A549 (cell line): Measurements from ENCODE around the gene TTC12. TPM values are rescaled to one million over a fixed set of nuclear protein-coding genes. Genes with fewer than 3 reads are reported as not detected.

Experiments used
- ATAC-seq, 2 experiments: fragments of 200-7000 bp in 1 of 2; fragments of >200 bp in 1 of 2; cut with Nextera tagmentation in 1 of 2; cut with Tn5 transposase in 1 of 2; 3 replicates each; pipeline versions ENCODE4 v1.8.0 to v1.9.1; 2018 to 2020; ENCODE audit warnings: mild to moderate bottlenecking in 1 of 2, moderate library complexity in 1 of 2
- CTCF ChIA-PET: fragments of 300-600 bp; sonication (Branson Sonifier 250); formaldehyde crosslinking; extraction: SDS; loops from one replicate; lab custom pipeline; 2021; ENCODE audit warnings: antibody characterized with exemption, inconsistent platforms; lab: Yijun Ruan, JAX
- POLR2A ChIA-PET: fragments of 350-600 bp; formaldehyde crosslinking; extraction: SDS; loops from one replicate; lab custom pipeline; 2021; ENCODE audit warnings: antibody characterized with exemption, inconsistent platforms; lab: Yijun Ruan, JAX
- DNase-seq, 2 experiments: peaks; one replicate each; pipeline versions ENCODE4 v3.0.0 to v3.0.0-alpha.2; 2011 to 2016; ENCODE audit warnings: low read depth in 1 of 2, low spot score in 1 of 2
- FAIRE-seq: peaks from 2 replicates; lab custom pipeline; 2011; peaks lifted over from hg19 to GRCh38; lab: Jason Lieb, UNC
- H3K27ac ChIP-seq, 2 experiments: fragments of >200 bp; sonication (Bioruptor Twin); formaldehyde crosslinking; 3 replicates each; pipeline ENCODE4 v1.5.1; 2016 to 2017
- H3K4me1 ChIP-seq: fragments of >200 bp; sonication (Bioruptor Twin); formaldehyde crosslinking; 3 replicates; pipeline ENCODE4 v1.6.1; 2016
- H3K4me2 ChIP-seq: fragments of >200 bp; sonication (Bioruptor Twin); formaldehyde crosslinking; 3 replicates; pipeline ENCODE4 v1.6.1; 2016
- H3K4me3 ChIP-seq: fragments of >200 bp; sonication (Bioruptor Twin); formaldehyde crosslinking; 3 replicates; pipeline ENCODE4 v1.5.1; 2016
- H3K9me3 ChIP-seq: fragments of >200 bp; sonication (Bioruptor Twin); formaldehyde crosslinking; 3 replicates; pipeline ENCODE4 v1.6.1; 2016
- ATOH8 ChIP-seq: fragments of 250-450 bp; sonication (Bioruptor Pico); IDR thresholded peaks from 2 replicates; pipeline ENCODE4 v1.5.0; 2020; ENCODE audit warnings: low read depth, mild to moderate bottlenecking, moderate library complexity
- BHLHE40 ChIP-seq: IDR thresholded peaks from 2 replicates; pipeline ENCODE4 v1.6.1; 2012; ENCODE audit warnings: low read depth, low read length, inconsistent platforms
- CBX2 ChIP-seq: fragments of 200-600 bp; sonication (generic); IDR thresholded peaks from 2 replicates; pipeline ENCODE4 v1.6.1; 2016; ENCODE audit warnings: low read depth, mild to moderate bottlenecking, borderline replicate concordance
- CHD4 ChIP-seq: fragments of 200-600 bp; sonication (generic); IDR thresholded peaks from 2 replicates; pipeline ENCODE4 v1.6.1; 2016; ENCODE audit warnings: antibody characterized with exemption, mild to moderate bottlenecking, borderline replicate concordance
- CTCF ChIP-seq: fragments of >200 bp; sonication (Bioruptor Twin); formaldehyde crosslinking; IDR thresholded peaks from 3 replicates; pipeline ENCODE4 v1.5.1; 2016
- E2F6 ChIP-seq: IDR thresholded peaks from 2 replicates; pipeline ENCODE4 v1.6.1; 2012; ENCODE audit warnings: low read depth, borderline replicate concordance
- EHMT2 ChIP-seq: fragments of 200-600 bp; sonication (generic); IDR thresholded peaks from 2 replicates; pipeline ENCODE4 v1.6.1; 2016; ENCODE audit warnings: antibody characterized with exemption, low read depth, mild to moderate bottlenecking, moderate library complexity
- ELK1 ChIP-seq: fragments of 150-350 bp; IDR thresholded peaks from 2 replicates; pipeline ENCODE4 v1.6.1; 2014; ENCODE audit warnings: low read depth, mild to moderate bottlenecking, low read length
- EP300 ChIP-seq, 2 experiments: fragments of >200 bp; sonication (Bioruptor Twin); formaldehyde crosslinking; IDR thresholded peaks; 2 replicates in 1 of 2; 3 replicates in 1 of 2; pipeline ENCODE4 v1.6.1; 2016 to 2017
- FOSB ChIP-seq: fragments of 250-450 bp; sonication (Bioruptor Pico); IDR thresholded peaks from 2 replicates; pipeline ENCODE4 v1.5.0; 2020; ENCODE audit warnings: mild to moderate bottlenecking, moderate library complexity
- FOSL2 ChIP-seq, 2 experiments: fragments of 450-650 bp in 1 of 2; fragments of >200 bp in 1 of 2; sonication (Bioruptor Twin) in 1 of 2; formaldehyde crosslinking; IDR thresholded peaks; 2 replicates each; pipeline versions ENCODE4 v1.5.0 to v1.6.1; 2016 to 2020; ENCODE audit warnings: mild to moderate bottlenecking in 1 of 2, moderate library complexity in 1 of 2
- FOXS1 ChIP-seq: fragments of 250-450 bp; sonication (Bioruptor Pico); IDR thresholded peaks from 2 replicates; pipeline ENCODE4 v1.5.0; 2020; ENCODE audit warnings: mild to moderate bottlenecking, moderate library complexity
- HDAC2 ChIP-seq: fragments of 200-600 bp; sonication (generic); IDR thresholded peaks from 2 replicates; pipeline ENCODE4 v1.6.1; 2016
- HOXB13 ChIP-seq: fragments of 250-450 bp; sonication (Bioruptor Pico); IDR thresholded peaks from 2 replicates; pipeline ENCODE4 v1.5.0; 2020; ENCODE audit warnings: low read depth, mild to moderate bottlenecking, moderate library complexity
- JUN ChIP-seq, 2 experiments: fragments of >200 bp; sonication (Bioruptor Twin); formaldehyde crosslinking; IDR thresholded peaks; 2 replicates in 1 of 2; 3 replicates in 1 of 2; pipeline ENCODE4 v1.6.1; 2016 to 2017
- KDM1A ChIP-seq: fragments of 200-600 bp; sonication (generic); IDR thresholded peaks from 2 replicates; pipeline ENCODE4 v1.6.1; 2016; ENCODE audit warnings: low read depth, mild to moderate bottlenecking
- KDM5A ChIP-seq: fragments of 200-600 bp; sonication (generic); IDR thresholded peaks from 2 replicates; pipeline ENCODE4 v1.6.1; 2016; ENCODE audit warnings: antibody characterized with exemption, mild to moderate bottlenecking
- MAFK ChIP-seq: fragments of 450-650 bp; IDR thresholded peaks from 2 replicates; pipeline ENCODE4 v1.6.1; 2014; ENCODE audit not compliant: partially characterized antibody
- MAX ChIP-seq: IDR thresholded peaks from 2 replicates; pipeline ENCODE4 v1.6.1; 2012
- MAZ ChIP-seq: fragments of 150-350 bp; IDR thresholded peaks from 2 replicates; pipeline ENCODE4 v1.6.1; 2014; ENCODE audit warnings: antibody characterized with exemption, low read depth, low read length, borderline replicate concordance
- NFE2L2 ChIP-seq: fragments of 150-350 bp; conservative IDR thresholded peaks from 2 replicates; pipeline ENCODE4 v1.6.1; 2014; ENCODE audit warnings: low read length
- PBX3 ChIP-seq: IDR thresholded peaks from 2 replicates; pipeline ENCODE4 v1.6.1; 2012
- PHF8 ChIP-seq: fragments of 200-600 bp; sonication (generic); IDR thresholded peaks from 2 replicates; pipeline ENCODE4 v1.6.1; 2016; ENCODE audit warnings: low read depth, mild to moderate bottlenecking, antibody characterized with exemption, moderate library complexity, borderline replicate concordance
- POLR2A ChIP-seq: IDR thresholded peaks from 2 replicates; pipeline ENCODE4 v1.6.1; 2012; ENCODE audit warnings: mild to moderate bottlenecking, low read length
- POLR2AphosphoS2 ChIP-seq: conservative IDR thresholded peaks from 2 replicates; pipeline ENCODE4 v1.6.1; 2012; ENCODE audit warnings: low read length, improper control_type of control experiment, inconsistent platforms
- RARB ChIP-seq: fragments of 250-450 bp; sonication (Bioruptor Pico); IDR thresholded peaks from 2 replicates; pipeline ENCODE4 v1.8.0; 2021; ENCODE audit warnings: mild to moderate bottlenecking, moderate library complexity
- ZC3H11A ChIP-seq: fragments of 450-650 bp; IDR thresholded peaks from 2 replicates; pipeline ENCODE4 v1.6.1; 2014; ENCODE audit warnings: antibody characterized with exemption, mild to moderate bottlenecking
- ZFP36 ChIP-seq: fragments of 450-650 bp; IDR thresholded peaks from 2 replicates; pipeline ENCODE4 v1.6.1; 2014; ENCODE audit warnings: borderline replicate concordance; ENCODE audit not compliant: partially characterized antibody
- WGBS: methylation state at CpG from one replicate; pipeline ENCODE4 v1.1.6; 2017; ENCODE audit errors: missing lambda C conversion rate; 5-methylcytosine and 5-hydroxymethylcytosine counted together
- polyA plus RNA-seq, 4 experiments: library from polyadenylated mRNA; depleted of rRNA in 3 of 4; stranded (reverse); fragments of >200 nt; fragmentation: RNase III in 1 of 4; extraction: RNeasy Plus Mini Kit Qiagen cat#74134 plus additional on column Dnase treatment in 1 of 4; gene quantifications; 2 replicates in 3 of 4; 3 replicates in 1 of 4; pipeline ENCODE4 v1.2.3, GENCODE V29; 2011 to 2017

Gene TTC12
- polyA plus RNA-seq, 2 of the 4 experiments (the other 2 are of a cell fraction), result 5.9 to 13.5 TPM

GRCh38 chr11:113407163-113407562 lies 92.8 kb downstream of the TTC12 start:
- Histone ChIP-seq H3K27ac (no peak overlapping the region), H3K4me1 (no peaks in the 10 kb centered on the region), H3K4me2 (no peak overlapping the region), H3K4me3 (no peak overlapping the region), H3K9me3 (no peaks in the 10 kb centered on the region)
- 30% methylated on average over 2 of the region's 3 CpGs for WGBS
- no peak for DNase-seq
- no peak for ATAC-seq
- no peak for FAIRE-seq
- TF ChIP-seq BHLHE40 (no peak), FOXS1 (CRISPR knock-in tag) (no peak), PHF8 (no peak), HOXB13 (no peak), CBX2 (no peak), FOSB (CRISPR knock-in tag) (no peak), MAZ (no peak), ZC3H11A (no peak), POLR2AphosphoS2 (no peak), PBX3 (no peak), POLR2A (no peak), E2F6 (no peak)
- CTCF ChIA-PET, result no interaction called here
- POLR2A ChIA-PET, result no interaction called here

- Histone ChIP-seq H3K4me3 (no peak overlapping the region), H3K9me3 (no peaks in the 10 kb centered on the region), H3K4me1 (no peaks in the 10 kb centered on the region), H3K4me2 (no peak overlapping the region), H3K27ac (no peak overlapping the region)
- ATAC-seq (no peak), DNase-seq (no peak), FAIRE-seq (no peak)
- TF ChIP-seq KDM5A, result no peak
- TF ChIP-seq ZFP36, result no peak
- TF ChIP-seq KDM1A, result no peak
- no peak for TF ChIP-seq CTCF
- TF ChIP-seq E2F6, result no peak
- no peak for TF ChIP-seq FOSL2 (IDR thresholded peaks at IDR 0.05)
- TF ChIP-seq FOSL2 (CRISPR knock-in tag; IDR thresholded peaks at IDR 0.05), result no peak
- TF ChIP-seq NFE2L2, result no peak
- no peak for TF ChIP-seq RARB (CRISPR knock-in tag)
- TF ChIP-seq EP300 (IDR thresholded peaks at IDR 0.05), result no peak
- no peak for TF ChIP-seq MAFK
- no peak for TF ChIP-seq MAX
- TF ChIP-seq ZC3H11A, result no peak
- TF ChIP-seq ATOH8 (CRISPR knock-in tag), result no peak
- no peak for TF ChIP-seq HDAC2
- TF ChIP-seq FOXS1 (CRISPR knock-in tag), result no peak
- no peak for TF ChIP-seq ELK1
- TF ChIP-seq JUN (IDR thresholded peaks at IDR 0.05), result no peak
- no peak for TF ChIP-seq CHD4
- no peak for TF ChIP-seq EHMT2
- no peak for TF ChIP-seq POLR2A
- CTCF ChIA-PET, result no interaction called here
- WGBS, result 42% methylated on average over 7 of the region's 9 CpGs
- POLR2A ChIA-PET, result no interaction called here
Observed at GRCh38 chr11:113408206-113408605, 93.8 kb downstream of the TTC12 start.
